Activated CD8-positive, alpha-beta memory T cell treated with anti-CD3 and anti-CD28 coated beads, Interleukin-2, amount 50 U/mL, for 4 hours (primary cell): ENCODE results near the gene HOXD9.

ENCODE experiments used
- DNase-seq: peaks from one replicate; pipeline ENCODE4 v3.0.0-alpha.2; 2020

Gene HOXD9

DNA sequence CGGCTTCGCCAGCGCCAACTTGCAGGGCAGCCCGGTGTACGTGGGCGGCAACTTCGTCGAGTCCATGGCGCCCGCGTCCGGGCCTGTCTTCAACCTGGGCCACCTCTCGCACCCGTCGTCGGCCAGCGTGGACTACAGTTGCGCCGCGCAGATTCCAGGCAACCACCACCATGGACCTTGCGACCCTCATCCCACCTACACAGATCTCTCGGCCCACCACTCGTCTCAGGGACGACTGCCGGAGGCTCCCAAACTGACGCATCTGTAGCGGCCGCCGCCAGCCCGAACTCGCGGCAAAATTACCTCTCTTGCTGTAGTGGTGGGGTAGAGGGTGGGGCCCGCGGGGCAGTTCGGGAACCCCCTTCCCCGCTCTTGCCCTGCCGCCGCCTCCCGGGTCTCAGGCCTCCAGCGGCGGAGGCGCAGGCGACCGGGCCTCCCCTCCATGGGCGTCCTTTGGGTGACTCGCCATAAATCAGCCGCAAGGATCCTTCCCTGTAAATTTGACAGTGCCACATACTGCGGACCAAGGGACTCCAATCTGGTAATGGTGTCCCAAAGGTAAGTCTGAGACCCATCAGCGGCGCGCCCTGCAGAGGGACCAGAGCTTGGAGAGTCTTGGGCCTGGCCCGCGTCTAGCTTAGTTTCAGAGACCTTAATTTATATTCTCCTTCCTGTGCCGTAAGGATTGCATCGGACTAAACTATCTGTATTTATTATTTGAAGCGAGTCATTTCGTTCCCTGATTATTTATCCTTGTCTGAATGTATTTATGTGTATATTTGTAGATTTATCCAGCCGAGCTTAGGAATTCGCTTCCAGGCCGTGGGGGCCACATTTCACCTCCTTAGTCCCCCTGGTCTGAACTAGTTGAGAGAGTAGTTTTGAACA is 49.7 kb downstream of the HOXD9 start:
- no peak for DNase-seq

DNA sequence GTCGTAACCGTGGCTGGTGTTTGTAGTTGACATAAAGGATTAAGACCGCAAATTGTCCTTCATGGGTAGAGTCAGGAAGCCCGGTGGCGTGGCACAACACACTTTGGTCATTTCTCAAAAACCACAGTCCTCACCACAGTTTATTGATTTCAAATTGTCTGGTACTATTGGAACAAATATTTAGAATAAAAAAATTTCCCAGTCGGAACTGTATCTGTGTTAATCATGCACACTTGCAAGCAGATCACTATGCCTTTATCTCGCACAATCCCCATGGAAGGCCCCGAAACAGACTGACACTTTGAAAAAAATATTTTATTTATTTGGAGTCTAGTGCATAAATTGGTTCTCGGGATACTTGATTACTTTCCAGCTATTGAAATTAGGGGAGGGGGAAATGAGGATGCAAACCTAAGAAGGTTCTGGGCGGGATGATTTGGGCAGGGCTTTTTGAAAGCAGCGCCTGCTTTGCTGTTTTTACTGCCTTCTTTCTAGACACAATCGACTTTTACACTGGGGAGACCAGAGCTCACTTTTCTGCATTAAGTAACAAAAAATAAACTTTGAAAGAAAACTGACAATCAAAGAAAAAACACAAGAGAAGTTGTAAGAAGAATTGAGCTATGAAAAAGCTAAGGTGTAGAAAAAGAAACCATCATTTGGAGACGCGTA is 50.5 kb downstream of the HOXD9 start:
- DNase-seq = no peak

DNA sequence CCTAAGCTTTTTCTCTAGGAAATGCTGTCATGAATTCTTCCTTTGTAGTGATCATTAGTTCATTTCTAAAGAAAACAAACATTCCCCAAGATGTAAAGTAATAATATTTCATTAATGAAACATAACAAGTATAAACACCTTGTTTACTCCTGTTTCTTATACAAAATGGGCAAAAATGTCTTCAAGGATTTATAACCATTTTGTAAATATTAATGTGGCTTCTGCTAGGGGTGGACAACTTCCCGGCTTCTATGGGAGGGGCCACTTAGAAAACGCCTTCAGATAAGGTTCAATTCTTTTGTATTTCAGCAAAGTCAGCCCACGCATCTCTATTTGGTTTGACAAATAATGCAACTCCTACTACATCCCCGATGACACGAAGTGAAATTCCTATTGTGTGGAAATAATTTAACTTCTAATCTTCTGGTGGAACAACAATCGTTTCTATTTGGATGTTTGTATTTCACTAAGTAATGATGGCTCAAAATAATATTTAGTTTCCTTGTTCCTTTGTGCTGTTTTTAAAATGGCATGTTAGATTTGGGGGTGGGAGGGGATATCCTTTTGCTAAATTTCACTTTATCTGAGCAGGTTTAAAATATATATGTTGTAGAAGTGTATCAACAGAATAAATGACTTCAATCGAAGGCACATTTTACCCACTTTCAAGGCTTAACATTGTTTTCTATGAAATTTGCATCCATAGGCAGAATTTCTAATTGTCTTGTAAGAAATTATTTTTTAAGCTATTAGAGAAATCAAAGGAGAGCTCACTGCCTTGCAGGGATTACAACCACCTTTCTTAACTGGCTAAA is 51.3 kb downstream of the HOXD9 start:
- no peak for DNase-seq

DNA sequence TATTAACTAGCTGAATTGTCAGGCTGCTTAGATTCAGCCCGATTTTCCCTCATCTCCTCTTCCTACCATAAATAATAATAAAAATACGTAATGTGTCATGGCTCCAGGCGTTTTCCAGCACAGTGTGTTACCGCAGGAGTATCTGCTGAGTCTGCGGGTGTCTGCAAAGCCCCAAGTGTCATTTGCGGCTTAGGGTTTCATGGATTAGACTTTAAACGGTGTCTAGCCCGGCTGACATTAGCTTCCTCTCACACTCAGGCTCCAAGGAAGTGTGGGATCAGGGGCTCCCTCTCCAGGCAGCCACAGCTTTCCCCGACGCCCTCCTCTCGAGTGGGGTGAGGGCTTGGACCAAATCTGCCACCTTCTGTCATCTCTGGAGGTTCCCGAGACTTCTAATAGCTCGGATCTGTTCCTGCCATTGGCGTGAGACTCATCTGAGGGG is 51.9 kb downstream of the HOXD9 start:
- no peak for DNase-seq
